Small intestine (tissue), 7 donors: Measurements from ENCODE around the gene MTMR12. TPM values are rescaled to one million over a fixed set of nuclear protein-coding genes. Genes with fewer than 3 reads are reported as not detected.

Experiments
- DNase-seq, 2 donors: peaks; one replicate each; pipeline versions ENCODE4 v3.0.0 to v3.0.0-alpha.2; 2013
- FAIRE-seq: peaks from 2 replicates; lab custom pipeline; 2012; peaks lifted over from hg19 to GRCh38; lab: Jason Lieb, UNC
- H3K27ac ChIP-seq, 3 donors: one replicate each; pipeline ENCODE4 v1.5.1; 2013; ENCODE audit warnings: low read length in 2 of 3, mild to moderate bottlenecking in 2 of 3, control low read depth in 1 of 3, inconsistent platforms in 1 of 3, low read depth in 1 of 3, moderate library complexity in 1 of 3
- H3K27me3 ChIP-seq, 3 donors: one replicate each; pipeline ENCODE4 v1.6.1; 2013; ENCODE audit warnings: low read length in 3 of 3, inconsistent platforms in 1 of 3; ENCODE audit not compliant: control insufficient read depth in 3 of 3, insufficient read depth in 3 of 3
- H3K36me3 ChIP-seq, 3 donors: one replicate each; pipeline ENCODE4 v1.6.1; 2013; ENCODE audit warnings: low read length in 3 of 3, inconsistent platforms in 1 of 3, low read depth in 1 of 3, mild to moderate bottlenecking in 1 of 3, moderate library complexity in 1 of 3; ENCODE audit not compliant: control insufficient read depth in 3 of 3, insufficient read depth in 2 of 3
- H3K4me1 ChIP-seq, 3 donors: one replicate each; pipeline ENCODE4 v1.6.1; 2013; ENCODE audit warnings: low read length in 2 of 3, inconsistent platforms in 1 of 3, low read depth in 1 of 3, mild to moderate bottlenecking in 1 of 3, moderate library complexity in 1 of 3; ENCODE audit not compliant: control insufficient read depth in 3 of 3, insufficient read depth in 2 of 3
- H3K4me3 ChIP-seq, 3 donors: one replicate each; pipeline ENCODE4 v1.5.1; 2013; ENCODE audit warnings: low read length in 3 of 3, control low read depth in 1 of 3, inconsistent platforms in 1 of 3, low read depth in 1 of 3, mild to moderate bottlenecking in 1 of 3, moderate library complexity in 1 of 3
- H3K9me3 ChIP-seq, 2 donors: one replicate each; pipeline ENCODE4 v1.6.1; 2013; ENCODE audit warnings: low read depth in 1 of 2, low read length in 1 of 2; ENCODE audit not compliant: control insufficient read depth in 2 of 2, insufficient read depth in 1 of 2
- WGBS, 3 donors: extraction: QIAGEN DNeasy Blood & Tissue Kit; methylation state at CpG; one replicate each; pipeline ENCODE4 v1.1.7; 2013; 5-methylcytosine and 5-hydroxymethylcytosine counted together
- polyA plus RNA-seq, 4 donors: library from polyadenylated mRNA; stranded (reverse) in 3 of 4; unstranded in 1 of 4; fragments of 200-250 nt in 3 of 4; fragments of 120-200 nt in 1 of 4; gene quantifications; one replicate each; pipeline versions ENCODE4 v1.2.1 to v1.2.3, GENCODE V29; 2013
- donor health status: healthy with polysubstance abuse.
- donor health status: control.
- donor health status: control.
- donor health status: Bipolar disorder and iron deficiency.
- donor health status: healthy.

Gene MTMR12
- polyA plus RNA-seq, 4 donors = 5.9 to 19.2 (median 9.6) TPM

DNA sequence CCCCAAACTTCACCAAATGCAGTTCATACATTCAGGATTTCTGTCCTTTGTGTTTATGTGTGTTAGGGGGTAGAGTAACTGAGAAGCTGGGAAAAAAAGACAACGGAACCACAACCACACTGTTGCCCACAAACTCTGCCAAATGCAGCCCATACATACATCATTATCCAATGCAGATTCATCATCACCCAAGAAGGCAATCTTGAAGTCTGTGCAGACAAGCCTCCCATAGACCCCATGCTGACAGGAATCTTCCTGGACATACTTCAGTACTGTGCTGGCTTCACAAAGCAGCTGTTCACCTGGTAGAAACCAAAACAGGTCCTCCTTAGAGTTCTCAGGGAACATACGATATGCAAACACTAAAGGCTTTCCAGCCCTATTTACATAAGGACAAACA, 38.9 kb downstream of the MTMR12 start:
- FAIRE-seq (no peak), DNase-seq (no peak)
- Histone ChIP-seq H3K9me3 (no peaks in the 10 kb centered on the region), H3K36me3 (peaks cover 15 to 37% (median 19%) of the 10 kb centered on the region in 3 donors), H3K4me1 (peaks cover 0 to 13% (median 0%) of the 10 kb centered on the region in 3 donors), H3K4me3 (no peak overlapping the region), H3K27ac (no peak overlapping the region), H3K27me3 (no peaks in the 10 kb centered on the region)
- WGBS, 3 donors = 90 to 92% (median 92%) methylated on average over 2 of the region's 2 CpGs

DNA sequence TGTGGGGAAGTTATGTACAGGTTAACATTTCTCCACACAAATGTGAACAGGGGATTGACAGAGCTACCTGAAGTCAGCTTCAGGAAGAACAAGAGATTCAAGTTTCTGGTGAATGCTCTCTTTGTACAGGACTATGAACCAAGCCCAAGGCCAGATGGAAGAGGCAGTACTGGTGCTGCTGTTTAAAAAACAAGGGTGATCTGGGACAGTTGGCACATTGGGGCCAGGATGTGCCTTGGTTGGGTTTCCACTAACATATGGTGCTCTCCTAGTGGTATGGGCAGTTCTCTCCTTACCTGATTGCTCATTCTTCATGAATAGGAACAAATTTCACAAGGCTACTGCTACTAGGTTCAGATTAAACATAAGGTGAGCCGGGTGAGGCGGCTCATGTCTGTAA, 40.0 kb downstream of the MTMR12 start:
- Histone ChIP-seq H3K27ac (no peak overlapping the region), H3K36me3 (peaks cover 15 to 41% (median 19%) of the 10 kb centered on the region in 3 donors), H3K27me3 (no peaks in the 10 kb centered on the region), H3K9me3 (no peaks in the 10 kb centered on the region), H3K4me1 (peaks cover 0 to 9% (median 0%) of the 10 kb centered on the region in 3 donors), H3K4me3 (no peak overlapping the region)
- no peak for DNase-seq
- FAIRE-seq = no peak
- WGBS, 3 donors = 98 to 100% (median 100%) methylated on average over 2 of the region's 2 CpGs

DNA sequence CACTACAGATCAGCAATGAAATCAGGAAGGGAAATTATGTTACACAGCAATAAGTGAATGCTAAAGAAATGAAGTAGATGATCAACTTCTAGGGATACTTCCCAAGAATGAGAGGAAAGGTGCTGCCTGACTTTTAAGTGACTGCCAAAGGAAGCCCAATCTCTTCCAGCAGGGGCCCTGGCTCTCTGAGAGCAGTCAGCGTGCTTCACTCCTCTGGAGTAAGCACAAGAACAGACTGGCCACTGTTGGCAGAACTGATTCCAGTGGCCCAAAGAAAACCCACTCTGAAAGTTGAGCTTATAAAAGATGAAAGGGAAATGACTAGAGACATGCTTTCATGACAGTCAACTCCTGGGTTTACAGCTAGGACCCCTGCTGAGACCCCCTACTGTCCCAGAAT, 41.8 kb downstream of the MTMR12 start:
- no peak overlapping the region for H3K27ac ChIP-seq
- WGBS, 3 donors = 94 to 95% (median 95%) methylated on average over 1 of the region's 1 CpG
- peaks cover 0 to 6% (median 0%) of the 10 kb centered on the region in 3 donors for H3K4me1 ChIP-seq
- no peaks in the 10 kb centered on the region for H3K27me3 ChIP-seq
- no peak overlapping the region for H3K4me3 ChIP-seq
- DNase-seq (no peak), FAIRE-seq (no peak)
- peaks cover 15 to 53% (median 19%) of the 10 kb centered on the region in 3 donors for H3K36me3 ChIP-seq
- no peaks in the 10 kb centered on the region for H3K9me3 ChIP-seq

DNA sequence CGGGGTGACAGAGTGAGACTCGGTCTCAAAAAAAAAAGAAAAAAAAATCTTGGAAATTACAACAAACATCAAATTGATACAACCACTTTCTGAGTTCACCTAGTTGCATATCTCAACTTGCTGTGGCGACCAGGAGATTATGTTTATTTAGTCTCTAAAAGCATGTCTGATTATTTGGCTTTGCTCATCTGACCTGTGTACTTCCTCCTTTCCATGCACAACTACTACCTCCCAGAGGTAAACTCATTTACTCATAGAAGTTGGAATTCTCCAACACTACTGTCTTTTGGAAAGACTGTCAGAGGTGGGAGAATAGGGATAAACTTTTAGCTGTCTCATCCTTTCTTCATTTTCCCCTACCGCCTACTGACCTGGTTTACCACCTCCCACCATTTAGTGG, 42.6 kb downstream of the MTMR12 start:
- H3K36me3 ChIP-seq = peaks cover 15 to 54% (median 18%) of the 10 kb centered on the region in 3 donors
- H3K4me3 ChIP-seq = no peak overlapping the region
- FAIRE-seq (no peak), DNase-seq (no peak)
- 87 to 93% (median 89%) methylated on average over 4 of the region's 4 CpGs for WGBS, 3 donors
- peaks cover 0 to 6% (median 0%) of the 10 kb centered on the region in 3 donors for H3K4me1 ChIP-seq
- H3K9me3 ChIP-seq = no peaks in the 10 kb centered on the region
- no peak overlapping the region for H3K27ac ChIP-seq
- no peaks in the 10 kb centered on the region for H3K27me3 ChIP-seq

DNA sequence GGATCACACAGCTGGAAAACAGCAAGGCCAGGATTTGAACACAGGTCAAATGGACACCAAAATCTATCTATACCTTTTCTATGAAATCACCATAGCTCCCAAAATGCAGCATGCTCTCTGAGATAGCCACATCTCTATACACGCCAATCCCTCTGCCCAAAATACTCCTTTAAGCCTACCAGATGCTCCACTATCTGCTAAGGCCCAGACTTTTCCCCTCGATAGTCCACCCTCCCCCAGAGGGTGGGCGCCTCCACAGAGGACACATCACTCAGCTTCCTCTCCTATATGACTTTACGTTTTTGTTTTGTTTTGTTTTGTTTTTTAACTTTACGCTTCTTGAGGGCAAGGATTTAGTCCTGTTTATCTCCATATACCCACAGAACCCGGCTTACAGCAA, 46.8 kb downstream of the MTMR12 start:
- Histone ChIP-seq H3K27me3 (no peaks in the 10 kb centered on the region), H3K27ac (no peak overlapping the region), H3K4me1 (no peaks in the 10 kb centered on the region), H3K9me3 (no peaks in the 10 kb centered on the region), H3K36me3 (peaks cover 3 to 51% (median 3%) of the 10 kb centered on the region in 3 donors), H3K4me3 (no peak overlapping the region)
- DNase-seq = no peak
- no peak for FAIRE-seq
- 86 to 98% (median 94%) methylated on average over 6 of the region's 6 CpGs for WGBS, 3 donors

DNA sequence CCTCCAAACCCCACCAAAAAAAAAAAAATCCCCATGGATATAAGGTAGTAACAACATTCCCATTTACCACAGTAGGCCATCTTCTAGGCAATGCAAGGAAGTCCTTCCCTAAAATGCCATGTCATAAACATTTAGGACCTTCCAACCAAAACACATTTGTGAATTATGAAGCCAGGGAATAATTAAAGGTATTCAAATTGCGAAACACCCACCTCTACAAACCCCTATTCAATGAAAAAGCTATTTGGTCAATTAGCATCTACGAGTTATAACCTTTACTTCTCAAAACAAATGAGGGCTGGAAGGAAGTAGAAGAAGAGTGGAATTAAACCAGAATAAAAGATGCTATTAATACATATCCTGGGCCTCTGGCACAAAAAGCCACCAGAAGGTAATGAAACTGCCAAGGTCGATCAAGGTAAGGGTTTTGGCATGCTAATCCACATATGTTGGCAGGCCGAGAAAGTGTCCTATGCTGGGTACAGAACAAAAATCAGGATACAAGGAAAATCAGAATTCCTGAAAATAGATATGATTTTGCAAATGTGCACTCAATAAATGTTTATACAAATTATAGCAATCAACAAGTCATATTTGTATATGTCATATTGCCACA, 47.7 kb downstream of the MTMR12 start:
- H3K27ac ChIP-seq = no peak overlapping the region
- H3K4me3 ChIP-seq = no peak overlapping the region
- FAIRE-seq (no peak), DNase-seq (no peak)
- H3K27me3 ChIP-seq = no peaks in the 10 kb centered on the region
- 81 to 89% (median 86%) methylated on average over 4 of the region's 4 CpGs for WGBS, 3 donors
- H3K4me1 ChIP-seq = no peaks in the 10 kb centered on the region
- peaks cover 0 to 51% (median 8%) of the 10 kb centered on the region in 3 donors for H3K36me3 ChIP-seq
- H3K9me3 ChIP-seq = no peaks in the 10 kb centered on the region

DNA sequence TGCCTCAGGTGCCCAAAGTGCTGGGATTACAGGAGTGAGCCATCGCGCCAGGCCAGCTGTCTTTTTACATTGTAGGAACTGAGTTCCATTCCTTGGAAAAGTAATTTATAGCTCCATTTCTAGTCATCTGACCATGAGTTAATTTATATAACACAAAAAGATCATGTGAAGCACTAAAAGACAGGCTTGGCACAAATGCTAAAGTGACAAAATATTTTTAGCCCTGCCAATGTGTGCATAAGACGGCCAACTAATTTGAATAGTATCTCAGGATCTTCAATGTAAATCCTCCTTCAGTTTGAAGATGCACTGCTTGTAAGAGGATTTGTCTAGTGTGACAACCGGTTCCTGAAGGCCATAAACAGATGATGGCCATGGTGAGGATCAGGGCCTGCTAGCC, 49.1 kb downstream of the MTMR12 start:
- H3K27me3 ChIP-seq = no peaks in the 10 kb centered on the region
- DNase-seq (no peak), FAIRE-seq (no peak)
- H3K4me1 ChIP-seq = no peaks in the 10 kb centered on the region
- H3K36me3 ChIP-seq = peaks cover 5 to 51% (median 16%) of the 10 kb centered on the region in 3 donors
- 94 to 96% (median 95%) methylated on average over 4 of the region's 4 CpGs for WGBS, 3 donors
- no peak overlapping the region for H3K4me3 ChIP-seq
- H3K27ac ChIP-seq = no peak overlapping the region
- no peaks in the 10 kb centered on the region for H3K9me3 ChIP-seq

DNA sequence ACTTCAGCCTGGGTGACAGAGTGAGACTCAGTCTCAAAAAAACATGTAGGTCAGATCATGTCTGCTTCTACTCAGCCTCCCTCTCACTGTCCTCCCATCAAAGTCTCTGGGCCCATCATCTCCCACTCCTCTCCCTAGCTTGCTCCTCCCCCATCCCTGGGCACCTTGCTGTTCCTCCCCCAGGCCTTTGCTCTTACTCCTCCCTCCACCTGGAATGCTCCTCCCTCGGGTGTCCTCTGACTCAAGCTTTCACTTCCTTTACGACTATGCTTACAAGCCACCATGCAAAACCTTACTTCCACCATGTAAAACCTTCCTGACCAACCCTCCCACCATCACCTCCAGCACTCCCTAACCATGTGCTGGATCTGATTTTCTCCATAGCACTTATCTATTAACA, 51.5 kb downstream of the MTMR12 start:
- no peak overlapping the region for H3K4me3 ChIP-seq
- no peaks in the 10 kb centered on the region for H3K27me3 ChIP-seq
- H3K9me3 ChIP-seq = no peaks in the 10 kb centered on the region
- WGBS, 3 donors = 38 to 60% (median 56%) methylated on average over 2 of the region's 2 CpGs
- no peak for FAIRE-seq
- H3K36me3 ChIP-seq = peaks cover 7 to 51% (median 14%) of the 10 kb centered on the region in 3 donors
- DNase-seq = no peak
- no peak overlapping the region for H3K27ac ChIP-seq
- no peaks in the 10 kb centered on the region for H3K4me1 ChIP-seq

DNA sequence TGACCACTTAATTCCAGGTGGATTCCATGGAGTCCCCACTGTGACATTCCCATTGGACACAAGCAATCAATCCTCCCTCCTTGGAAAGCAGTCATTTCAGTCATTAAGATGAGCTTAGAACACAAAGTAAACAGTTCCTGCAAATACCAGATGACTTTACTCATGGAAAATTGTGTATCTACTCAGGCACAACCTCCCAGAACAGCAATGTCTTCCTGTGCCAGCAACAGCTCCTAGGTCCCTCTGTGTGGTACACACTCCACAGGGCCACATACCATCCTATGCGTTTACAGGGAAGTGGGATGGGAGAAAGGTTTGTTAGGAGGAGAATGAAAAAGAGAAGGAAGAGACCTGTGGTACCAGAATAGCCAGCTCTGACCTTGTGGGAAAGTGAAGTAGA, 53.7 kb downstream of the MTMR12 start:
- H3K27ac ChIP-seq = no peak overlapping the region
- no peaks in the 10 kb centered on the region for H3K4me1 ChIP-seq
- peaks cover 8 to 50% (median 21%) of the 10 kb centered on the region in 3 donors for H3K36me3 ChIP-seq
- FAIRE-seq (no peak), DNase-seq (no peak)
- H3K4me3 ChIP-seq = no peak overlapping the region
- H3K9me3 ChIP-seq = no peaks in the 10 kb centered on the region
- WGBS, 3 donors = 82 to 95% (median 93%) methylated on average over 1 of the region's 1 CpG
- no peaks in the 10 kb centered on the region for H3K27me3 ChIP-seq
